ENCODE data around the gene COL26A1.

Gene COL26A1

DNA sequence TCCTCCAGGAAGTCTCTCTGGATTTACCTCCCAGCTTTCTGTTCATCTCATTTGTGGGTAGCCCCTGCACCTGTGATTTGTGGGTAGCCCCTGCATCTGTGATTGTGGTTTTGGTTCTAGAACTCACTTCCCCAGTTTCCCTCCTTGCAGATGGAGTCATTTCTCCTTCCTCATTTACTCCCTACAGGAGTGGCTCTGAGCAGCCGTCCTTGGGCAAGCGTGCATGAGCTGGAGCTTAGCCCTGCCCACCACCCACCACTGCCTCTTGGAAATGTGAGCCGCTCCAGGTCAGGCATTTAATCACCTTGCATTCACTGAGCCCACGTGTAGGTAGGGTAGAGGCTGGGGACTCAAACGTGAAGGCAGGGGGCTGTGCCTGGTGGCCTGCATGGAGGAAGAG, 8.2 kb downstream of the COL26A1 start:
- DNase-seq (ENCODE audit: low read depth in 2 of 2), result no peak

DNA sequence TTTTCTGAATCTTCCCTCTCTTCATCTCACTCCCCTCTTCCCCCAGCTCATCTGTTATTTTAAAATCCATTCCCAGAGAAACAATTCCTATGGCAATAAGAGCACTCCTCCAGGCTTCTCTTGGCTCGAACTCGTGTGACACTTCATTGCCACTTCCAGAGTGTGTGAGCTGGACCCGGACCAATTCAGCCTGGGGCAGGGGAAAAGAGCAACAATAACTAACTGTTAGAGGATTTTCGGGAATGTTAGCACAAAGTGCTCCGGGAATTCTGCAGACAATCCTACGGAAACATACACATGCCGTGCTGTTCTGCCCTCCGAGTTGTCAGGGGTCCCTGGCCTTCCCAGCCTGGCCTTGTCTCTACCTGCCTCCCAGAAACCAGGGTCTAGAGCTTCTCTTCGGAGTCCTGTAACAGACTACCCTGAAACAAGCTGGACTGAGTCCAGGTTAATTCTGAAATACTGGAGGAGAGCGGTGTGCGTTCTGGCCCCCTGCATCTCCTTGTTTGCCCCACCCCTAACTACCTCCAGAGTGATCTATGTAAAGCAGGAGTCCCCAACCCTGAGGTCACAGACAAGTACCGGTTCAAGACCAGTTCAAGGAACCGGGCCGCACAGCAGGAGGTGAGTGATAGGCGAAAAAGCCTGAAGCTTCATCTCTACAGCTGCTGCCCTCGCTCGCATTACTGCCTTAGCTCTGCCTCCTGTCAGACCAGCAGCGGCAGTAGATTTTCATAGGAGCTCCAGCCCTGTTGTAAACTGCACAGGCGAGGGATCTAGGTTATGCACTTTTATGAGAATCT, 11.3 kb downstream of the COL26A1 start:
- DNase-seq (ENCODE audit: low read depth in 2 of 2), result no peak

DNA sequence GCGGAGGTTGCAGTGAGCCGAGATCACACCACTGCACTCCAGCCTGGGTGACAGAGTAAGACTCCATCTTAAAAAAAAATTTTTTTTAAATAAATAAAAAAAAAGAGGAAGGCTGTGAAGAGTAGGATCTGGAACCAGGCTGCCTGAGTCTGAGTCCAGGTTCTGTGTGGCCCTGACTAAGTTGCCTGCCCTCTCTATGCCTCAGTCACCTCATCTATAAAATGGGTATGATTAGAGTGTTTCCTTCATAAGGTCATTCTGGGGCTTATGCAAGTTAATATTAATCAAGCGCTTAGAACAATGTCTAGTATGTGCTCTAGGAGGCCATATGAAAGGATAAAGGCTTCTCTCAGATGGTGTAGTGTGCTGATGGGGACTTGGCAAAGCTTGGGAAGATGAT, 12.3 kb downstream of the COL26A1 start:
- DNase-seq (ENCODE audit: low read depth in 2 of 2), result no peak

DNA sequence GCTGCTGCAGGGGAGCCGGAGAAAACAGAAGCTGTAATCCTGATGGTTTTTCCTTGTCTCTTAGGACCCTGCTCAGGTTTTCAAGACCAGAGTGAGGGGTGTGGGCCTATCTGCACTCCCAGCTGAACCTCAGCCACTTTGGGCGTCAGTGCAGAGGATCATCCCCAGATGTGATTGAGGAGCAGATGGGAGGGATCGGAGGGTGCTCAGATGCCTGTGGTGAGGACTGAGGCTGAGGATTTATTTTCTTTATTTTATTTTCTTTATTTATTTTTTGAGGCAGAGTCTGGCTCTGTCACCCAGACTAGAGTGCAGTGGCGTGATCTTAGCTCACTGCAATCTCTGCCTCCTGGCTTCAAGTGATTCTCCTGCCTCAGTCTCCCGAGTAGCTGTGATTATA, 13.9 kb downstream of the COL26A1 start:
- DNase-seq (ENCODE audit: low read depth in 2 of 2), result no peak

DNA sequence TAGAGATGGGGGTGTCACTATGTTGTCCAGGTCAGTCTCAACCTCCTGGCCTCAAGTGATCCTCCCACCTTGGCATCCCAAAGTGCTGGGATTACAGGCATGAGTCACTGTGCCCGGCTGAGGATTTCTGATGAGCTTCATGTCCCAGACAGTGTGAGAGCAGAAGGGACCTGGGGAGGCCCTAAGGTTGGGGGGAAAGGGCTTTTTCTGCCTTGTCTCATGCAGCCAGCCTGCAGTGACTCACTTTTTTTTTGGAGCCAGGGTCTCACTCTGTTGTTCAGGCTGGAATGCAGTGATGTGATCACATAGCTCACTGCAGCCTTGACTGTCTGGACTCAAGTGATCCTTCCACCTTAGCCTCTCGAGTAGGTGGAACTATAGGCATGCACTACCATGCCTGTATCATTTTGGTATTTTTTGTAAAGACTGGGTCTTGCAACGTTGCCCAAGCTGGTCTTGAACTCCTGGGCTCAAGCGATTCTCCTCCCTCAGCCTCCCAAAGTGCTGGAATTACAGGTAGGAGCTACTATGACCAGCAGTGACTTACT, 14.6 kb downstream of the COL26A1 start:
- DNase-seq (ENCODE audit: low read depth in 2 of 2), result no peak

DNA sequence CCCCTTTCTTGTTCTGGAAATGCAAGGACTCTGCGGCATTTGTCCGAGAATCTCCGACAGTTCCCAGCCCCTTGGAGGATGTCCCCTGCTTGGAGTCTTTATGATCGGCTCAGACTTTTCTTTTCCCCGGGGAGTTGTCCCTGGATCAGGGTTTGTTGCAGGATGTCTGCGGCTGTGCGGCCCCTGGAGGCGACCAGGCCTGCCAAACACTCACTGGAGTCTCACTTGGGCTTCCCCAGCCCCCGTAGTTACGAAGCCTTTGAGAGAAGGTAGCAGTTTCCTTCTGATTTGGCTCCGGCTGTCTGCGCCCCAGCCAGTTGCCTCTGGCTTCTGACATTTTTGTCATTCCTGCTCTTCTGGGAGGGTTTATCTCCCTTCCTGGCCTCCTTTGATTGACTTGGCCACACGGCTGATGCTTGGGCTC, 16.1 kb downstream of the COL26A1 start:
- peak in 1 of 2 experiments; percentile 19 for DNase-seq (ENCODE audit: low read depth in 2 of 2)

DNA sequence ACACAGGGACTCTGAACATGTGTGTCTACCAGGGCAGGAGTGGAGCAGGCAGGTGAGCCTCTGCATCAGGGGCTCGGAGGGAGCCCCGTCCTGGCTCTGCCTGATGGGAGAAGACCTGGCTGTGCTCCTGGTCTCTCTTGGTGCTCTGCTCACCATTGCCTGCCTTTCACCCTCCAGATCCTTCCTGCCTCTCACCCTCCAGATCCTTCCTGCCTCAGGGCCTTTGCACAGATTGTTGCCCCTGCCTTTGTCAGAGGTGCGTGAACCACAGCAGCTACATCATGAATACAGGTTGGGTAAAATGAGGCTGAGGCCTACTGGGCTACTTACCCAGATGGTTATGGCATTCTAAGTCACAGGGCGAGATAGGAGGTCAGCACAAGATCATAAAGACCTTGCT, 16.6 kb downstream of the COL26A1 start:
- no peak for DNase-seq (ENCODE audit: low read depth in 2 of 2)

DNA sequence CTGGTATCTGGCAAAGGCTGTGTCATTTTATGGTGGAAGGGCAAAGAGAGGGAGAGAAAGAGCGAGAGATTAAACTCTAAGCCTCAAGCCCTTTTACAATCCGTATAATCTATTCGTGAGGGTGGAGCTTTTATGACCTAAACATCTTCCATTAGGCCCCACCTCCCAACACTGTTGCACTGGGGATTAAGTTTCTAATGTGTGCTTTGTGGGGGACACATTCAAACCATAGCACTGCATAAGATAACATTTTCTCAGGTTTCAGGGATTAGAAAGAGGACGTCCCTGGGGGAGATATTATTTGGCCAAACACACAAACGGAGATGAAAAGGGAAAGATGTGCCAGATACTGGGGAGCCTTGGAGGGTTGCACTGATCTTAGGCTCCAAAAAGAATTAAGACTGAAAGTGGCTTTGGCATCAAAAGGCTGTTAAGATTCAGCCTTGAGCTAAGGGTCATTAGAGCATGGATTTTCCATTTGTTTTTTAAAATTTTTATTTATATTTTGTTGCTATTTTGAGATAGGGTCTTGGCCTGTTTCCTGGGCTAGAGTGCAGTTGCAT, 19.0 kb downstream of the COL26A1 start:
- no peak for DNase-seq (ENCODE audit: low read depth in 2 of 2)

DNA sequence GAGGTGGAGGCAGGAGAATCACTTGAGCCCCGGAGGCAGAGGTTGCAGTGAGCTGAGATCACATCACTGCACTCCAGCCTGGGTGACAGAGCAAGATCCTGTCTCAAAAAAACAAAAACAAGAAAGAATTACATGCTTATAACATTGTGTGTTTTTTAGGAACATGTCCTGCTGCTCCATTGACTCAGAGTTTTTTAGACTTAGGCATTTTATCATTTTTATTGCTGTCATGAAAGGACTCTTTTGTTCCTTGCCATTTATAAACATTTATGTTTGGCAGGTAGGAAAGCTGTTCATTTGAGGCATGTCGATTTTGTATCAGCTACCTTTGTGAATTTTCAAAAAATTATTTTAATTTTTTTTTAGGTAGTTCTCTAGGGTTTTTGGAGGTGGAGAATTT, 20.3 kb downstream of the COL26A1 start:
- DNase-seq (ENCODE audit: low read depth in 2 of 2), result no peak

DNA sequence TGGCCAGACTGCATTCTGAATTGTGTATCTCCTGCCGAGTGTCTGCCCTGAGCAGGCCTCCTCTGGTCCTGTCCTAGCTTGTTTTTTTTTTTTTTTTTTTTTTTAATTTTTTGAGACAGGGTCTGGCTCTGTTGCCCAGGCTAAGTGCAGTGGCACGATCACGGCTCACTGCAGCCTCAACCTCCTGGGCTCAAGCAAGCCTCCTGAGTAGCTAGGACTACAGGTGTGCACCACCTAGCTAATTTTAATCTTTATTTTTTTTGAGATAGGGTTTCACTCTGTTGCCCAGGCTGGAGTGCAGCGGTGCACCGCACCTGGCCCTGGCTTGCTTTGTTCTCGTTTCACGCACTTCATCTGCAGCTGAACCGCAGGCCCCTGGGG, 23.5 kb downstream of the COL26A1 start:
- DNase-seq (ENCODE audit: low read depth in 2 of 2), result no peak

DNA sequence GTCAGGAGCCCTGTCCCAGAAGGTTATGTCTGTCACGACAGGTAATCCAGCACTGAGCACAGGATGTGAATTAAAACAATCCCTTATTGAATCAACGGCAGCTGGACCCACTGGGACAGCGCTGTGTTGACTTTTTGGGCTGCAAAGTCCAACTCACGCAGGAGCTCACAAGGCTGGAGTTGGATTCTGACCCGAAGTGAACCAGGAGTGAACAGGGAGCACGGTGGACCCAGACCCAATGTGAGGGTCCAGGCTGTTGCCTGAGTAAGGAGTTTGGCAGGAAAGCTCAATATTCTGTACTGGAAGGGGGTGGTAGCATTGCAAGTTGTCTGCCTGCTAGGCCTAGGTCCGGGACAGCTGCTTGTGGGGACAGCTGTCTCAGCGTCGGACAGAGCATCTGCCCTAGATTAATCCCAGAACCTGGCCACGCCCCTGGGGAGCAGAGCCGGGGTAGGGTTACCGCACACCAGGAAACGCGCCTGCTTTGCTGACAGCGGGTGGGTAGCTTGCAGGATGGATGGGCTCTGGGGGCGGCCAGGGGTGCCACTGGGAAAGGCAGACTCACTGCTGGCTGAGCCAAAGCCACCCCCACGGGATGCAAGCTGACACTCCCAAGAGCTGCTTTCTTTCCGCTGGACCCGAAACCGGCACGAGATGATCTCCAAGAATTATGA, 24.0 kb downstream of the COL26A1 start:
- peak in 1 of 2 experiments; percentile 9 for DNase-seq (ENCODE audit: low read depth in 2 of 2)

DNA sequence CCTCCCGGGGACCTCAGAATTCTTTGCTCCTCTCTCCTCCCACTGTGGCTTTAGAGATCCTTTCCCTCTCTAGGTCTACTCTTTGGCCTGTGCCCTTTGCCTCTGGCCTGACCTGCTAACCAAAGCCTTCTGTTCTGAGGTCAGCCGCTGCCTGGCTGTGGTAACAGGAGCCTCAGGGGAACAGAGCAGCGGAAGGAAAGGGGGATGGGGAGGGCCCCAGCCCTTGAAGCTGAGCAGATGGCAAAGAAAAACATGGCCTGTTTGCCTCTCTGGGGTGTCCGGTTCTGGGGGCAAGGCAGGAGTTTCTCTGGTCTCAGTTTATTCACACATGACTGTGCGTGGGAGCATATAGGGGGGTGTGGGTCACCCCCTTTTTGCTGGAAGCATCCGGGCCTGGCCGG, 28.2 kb downstream of the COL26A1 start:
- DNase-seq (ENCODE audit: low read depth in 2 of 2), result no peak

DNA sequence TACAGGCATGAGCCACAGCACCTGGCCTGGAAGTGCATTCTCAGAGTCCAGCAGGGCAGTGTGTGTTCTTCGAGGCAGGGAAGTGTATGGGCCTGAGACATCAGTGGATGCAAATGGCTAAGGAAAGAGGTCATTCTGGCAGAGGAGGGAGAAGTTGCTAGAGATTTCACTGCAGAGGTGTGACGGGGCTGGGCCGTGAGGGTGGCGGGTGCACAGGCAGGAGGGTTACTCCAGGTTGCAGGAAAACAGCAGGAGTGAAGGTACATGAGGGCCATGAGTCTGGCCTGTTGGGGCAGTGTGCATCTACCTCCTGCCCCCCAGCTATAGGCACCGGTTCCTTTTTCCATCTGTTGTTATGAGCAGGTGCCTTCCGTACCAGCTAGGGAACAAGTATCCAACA, 29.3 kb downstream of the COL26A1 start:
- no peak for DNase-seq (ENCODE audit: low read depth in 2 of 2)

DNA sequence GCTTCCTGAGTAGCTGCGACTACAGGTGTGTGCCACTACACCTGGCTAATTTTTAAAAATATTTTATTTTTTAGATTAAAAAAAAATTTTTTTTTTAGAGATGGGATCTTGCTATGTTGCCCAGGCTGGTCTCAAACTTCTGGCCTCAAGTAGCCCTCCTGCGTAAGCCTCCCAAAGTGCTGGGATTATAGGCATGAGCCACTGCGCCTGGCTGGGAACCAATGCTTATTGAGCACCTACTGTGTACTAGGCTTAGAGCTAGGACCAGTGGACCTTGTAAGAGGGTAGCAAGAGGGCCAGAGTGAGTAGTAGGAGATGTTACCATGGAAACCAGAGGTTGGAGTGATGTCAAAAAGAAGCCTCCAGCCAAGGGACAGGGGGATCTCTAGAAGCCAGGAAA, 31.2 kb downstream of the COL26A1 start:
- no peak for DNase-seq (ENCODE audit: low read depth in 2 of 2)

DNA sequence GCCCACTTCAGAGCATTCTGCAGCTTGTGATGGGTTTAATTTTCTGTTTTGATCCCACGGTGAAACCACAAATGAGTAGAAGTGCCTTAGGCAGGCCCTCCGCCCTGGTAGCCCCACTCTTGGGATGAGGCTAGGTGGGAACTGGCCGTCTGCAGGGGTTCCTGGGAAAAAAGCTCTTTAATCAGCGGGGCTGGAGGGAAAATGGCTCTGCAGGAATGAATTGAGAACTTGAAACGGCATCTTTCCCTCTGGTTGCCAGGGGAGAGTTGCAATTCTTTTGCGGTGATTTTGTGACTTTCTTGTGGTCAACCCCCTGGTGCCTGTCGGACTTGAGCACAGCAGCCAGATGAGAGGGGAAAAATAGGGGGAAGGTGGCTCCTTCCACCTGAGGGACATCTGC, 32.7 kb downstream of the COL26A1 start:
- no peak for DNase-seq (ENCODE audit: low read depth in 2 of 2)

DNA sequence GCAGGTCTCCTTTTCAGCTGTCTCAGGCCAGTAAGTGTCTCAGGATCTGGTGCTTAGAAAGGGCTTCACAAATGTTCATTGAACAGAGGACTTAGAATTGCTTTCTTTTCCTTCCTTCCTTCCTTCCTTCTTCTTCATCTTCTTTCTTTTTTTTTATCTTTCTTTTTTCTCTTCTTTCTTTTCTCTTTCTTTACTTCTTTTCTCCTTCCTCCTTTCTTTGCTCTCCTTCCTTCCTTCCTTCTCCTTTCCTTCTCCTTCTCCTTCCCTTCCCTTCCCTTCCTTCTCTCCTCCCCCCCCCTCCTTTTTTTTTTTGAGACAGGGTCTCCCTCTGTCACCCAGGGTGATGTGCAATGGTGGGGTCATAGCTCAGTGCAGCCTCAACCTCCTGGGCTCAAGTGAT, 34.6 kb downstream of the COL26A1 start:
- no peak for DNase-seq (ENCODE audit: low read depth in 2 of 2)

DNA sequence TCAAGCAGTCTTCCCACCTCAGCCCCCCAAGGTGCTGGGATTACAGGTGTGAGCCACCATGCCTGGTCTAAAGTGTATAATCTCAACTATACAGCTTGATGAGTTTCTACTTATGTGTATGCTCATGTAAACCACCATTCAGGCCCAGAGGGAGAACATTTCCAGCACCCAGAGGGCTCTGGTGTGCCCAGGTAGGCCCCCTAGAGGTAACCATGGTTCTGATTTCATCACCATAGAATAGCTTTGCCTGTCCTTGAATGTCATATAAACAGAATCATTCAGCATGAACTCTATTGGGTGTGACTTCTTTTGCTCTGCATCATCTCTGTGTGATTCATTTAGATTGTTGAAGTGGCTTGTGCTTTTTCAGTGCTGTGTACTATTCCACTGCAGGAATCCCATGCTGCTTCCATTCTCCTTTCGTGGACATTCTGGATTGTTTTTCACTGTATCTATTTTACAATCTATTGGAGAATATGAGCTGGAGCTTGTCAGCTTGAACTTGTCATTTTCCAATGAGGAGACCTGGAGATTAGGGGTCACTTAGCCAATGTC, 35.2 kb downstream of the COL26A1 start:
- DNase-seq (ENCODE audit: low read depth in 2 of 2), result no peak

DNA sequence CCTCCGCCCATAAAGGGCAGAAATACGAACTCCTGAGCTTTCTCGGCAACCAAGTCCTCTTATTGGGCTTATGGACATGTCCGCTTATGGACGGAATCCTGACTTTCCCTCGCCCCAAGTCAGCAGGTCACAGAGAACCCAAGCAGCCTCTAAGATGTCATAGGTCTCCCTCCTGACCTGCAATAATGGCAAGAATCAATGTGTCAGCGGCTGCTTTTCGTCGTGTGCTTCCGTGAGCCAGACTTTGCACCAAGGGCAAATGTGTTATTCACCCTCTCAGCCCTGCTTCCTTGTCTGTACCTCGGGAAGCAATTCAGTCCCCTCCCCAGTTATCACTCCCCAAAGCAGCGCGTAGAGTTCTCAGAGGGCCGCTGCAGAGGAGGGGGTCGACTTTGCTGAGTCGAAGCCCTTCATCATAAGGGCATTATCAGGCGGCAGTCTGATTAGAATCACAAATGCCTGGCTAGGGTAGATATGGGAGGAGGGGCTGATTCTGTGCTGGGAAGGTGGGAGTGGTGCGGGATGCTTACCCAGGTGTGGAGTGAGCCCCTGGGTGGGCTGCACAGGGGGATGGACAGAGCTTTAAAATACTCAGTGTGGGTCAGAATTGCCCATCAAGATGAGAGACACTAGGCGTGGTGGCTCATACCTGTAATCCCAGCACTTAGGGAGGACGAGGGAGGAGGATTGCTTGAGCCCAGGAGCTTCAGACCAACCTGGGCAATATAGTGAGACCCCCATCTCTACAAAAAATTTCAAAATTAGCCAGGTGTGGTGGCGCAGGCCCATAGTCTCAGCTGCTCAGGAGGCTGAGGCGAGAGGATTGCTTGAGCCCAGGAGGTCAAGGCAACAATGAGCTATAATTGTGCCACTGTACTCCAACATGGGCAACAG, 36.0 kb downstream of the COL26A1 start:
- DNase-seq (ENCODE audit: low read depth in 2 of 2), result no peak

DNA sequence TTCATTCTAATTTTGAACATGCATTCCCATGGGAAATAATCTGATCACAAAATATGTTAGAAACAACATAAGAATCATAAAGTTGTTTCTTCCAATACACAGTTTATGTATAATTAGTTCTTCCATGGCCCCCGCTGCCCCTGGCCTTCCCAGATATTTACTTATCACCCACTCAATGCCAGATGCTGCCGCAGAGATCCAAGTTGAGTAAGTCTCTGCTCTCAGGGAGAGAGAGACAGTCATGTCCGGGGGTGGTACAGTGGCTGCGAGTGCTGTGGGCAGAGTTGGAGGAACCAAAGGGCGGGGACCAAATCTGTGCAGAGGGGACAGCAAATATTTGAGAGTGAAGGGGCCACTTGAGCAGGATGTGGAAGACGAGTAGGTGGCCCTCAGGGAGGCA, 37.1 kb downstream of the COL26A1 start:
- no peak for DNase-seq (ENCODE audit: low read depth in 2 of 2)

DNA sequence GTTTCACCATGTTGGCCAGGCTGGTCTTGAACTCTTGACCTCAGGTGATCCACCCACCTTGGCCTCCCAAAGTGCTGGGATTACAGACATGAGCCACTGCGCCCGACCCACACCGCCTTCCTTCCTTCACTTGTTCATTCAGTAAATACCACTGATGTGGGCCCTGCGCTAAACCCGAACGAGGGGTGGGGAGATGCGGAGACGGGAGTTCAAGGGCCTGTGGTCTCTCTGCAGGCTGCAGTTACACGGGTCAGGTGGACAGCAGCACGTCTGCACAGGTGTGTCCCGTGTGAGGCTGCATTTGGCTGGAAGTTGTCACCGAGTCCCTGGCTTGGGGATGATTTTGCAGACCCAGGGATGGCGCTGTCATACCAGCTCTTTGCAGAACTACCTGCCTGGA, 38.1 kb downstream of the COL26A1 start:
- DNase-seq (ENCODE audit: low read depth in 2 of 2), result no peak

DNA sequence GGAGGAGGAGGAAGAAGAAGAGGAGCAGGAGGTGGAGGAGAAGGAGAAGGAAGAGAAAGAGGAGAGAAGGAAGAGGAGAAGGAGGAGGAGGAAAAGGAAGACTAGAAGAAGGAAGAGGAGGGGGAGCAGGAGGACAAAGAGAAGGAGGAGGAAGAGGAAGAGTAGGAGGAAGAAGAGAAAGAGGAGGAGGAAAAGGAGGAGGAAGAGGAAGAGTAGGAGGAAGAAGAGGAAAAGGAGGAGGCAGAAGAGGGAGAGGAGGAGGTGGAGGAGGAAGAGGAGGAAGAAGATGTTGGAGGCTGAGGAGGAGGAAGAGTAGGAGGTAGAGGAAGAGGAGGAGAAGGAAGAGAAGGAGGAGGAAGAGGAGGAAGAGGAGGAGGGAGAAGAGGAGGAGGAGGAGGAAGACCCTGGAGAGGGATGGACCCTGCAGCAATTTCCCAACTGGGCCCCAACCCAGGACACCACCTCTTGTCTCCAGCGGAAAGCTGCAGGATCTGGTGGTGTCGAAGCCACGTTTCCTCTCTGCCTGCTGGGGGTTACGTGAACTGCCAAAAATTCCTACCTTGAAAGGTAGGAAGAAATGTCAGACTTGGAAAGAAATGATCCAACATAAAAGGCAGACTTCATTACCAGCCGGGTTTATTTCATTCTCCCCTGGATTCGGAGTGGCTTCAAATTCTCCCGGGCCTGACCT, 38.9 kb downstream of the COL26A1 start:
- DNase-seq (ENCODE audit: low read depth in 2 of 2), result no peak
